ENCODE measurements around the gene EVX2.

Gene EVX2

DNA sequence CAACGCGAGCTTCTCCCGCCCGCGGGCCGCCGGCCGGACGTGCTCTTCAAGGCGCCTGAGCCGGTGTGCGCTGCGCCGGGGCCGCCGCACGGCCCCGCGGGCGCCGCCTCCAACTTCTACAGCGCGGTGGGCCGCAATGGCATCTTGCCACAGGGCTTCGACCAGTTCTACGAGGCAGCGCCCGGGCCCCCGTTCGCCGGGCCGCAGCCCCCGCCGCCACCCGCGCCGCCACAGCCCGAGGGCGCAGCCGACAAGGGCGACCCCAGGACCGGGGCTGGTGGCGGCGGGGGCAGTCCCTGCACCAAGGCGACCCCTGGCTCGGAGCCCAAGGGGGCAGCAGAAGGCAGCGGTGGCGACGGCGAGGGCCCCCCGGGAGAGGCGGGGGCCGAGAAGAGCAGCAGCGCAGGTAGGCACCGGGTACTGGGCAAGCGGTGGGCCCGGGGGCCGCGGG lies 24.0 kb upstream of the EVX2 start:
- DNase-seq (ENCODE audit: extremely low read depth in 1 of 2, low read depth in 1 of 2) = no peak

DNA sequence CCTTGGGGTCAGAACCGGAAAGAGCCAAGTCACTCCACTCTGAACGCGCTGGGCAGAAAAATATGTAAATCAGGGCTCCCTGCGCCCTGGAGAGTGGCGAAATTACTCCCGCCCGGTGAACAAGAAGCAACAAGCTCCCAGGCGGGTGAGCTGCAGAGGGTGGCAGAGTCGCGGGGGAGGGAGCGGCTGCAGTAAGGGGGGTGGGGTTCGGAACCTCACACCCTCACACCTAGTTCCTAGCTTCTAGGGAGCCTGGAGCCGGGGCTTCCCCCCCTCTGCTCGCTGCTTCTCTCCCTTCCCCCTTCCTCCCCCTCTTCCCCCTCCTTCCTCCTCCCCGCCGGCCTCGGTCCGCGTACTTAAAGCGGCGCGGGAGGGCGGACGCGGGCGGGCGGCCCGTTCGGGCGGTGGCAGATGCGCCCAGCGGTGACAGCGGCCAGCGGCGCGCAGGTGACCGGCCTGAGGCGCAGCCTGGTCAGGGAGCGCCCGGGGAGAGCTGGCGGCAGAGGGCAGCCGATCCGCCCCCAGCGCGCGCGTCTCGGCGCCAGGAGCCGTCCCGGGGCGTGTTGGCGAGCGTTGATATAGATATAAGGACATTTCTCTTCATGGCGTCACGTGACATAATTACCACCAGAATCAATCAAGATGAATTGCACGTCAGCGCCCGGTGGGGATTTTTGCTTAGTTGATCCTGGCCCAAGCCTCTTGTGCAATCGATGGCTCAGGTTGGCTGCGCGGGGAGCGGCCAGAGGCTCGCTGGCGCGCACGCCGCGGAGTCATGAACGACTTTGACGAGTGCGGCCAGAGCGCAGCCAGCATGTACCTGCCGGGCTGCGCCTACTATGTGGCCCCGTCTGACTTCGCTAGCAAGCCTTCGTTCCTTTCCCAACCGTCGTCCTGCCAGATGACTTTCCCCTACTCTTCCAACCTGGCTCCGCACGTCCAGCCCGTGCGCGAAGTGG lies 23.1 kb upstream of the EVX2 start, which contains the start of gene HOXD11:
TSS of gene HOXD11 (plus strand) at position 700 of the 959 bp plus-strand sequence. CDS start at position 776, 76 bp downstream.
- no peak for DNase-seq (ENCODE audit: extremely low read depth in 1 of 2, low read depth in 1 of 2)

DNA sequence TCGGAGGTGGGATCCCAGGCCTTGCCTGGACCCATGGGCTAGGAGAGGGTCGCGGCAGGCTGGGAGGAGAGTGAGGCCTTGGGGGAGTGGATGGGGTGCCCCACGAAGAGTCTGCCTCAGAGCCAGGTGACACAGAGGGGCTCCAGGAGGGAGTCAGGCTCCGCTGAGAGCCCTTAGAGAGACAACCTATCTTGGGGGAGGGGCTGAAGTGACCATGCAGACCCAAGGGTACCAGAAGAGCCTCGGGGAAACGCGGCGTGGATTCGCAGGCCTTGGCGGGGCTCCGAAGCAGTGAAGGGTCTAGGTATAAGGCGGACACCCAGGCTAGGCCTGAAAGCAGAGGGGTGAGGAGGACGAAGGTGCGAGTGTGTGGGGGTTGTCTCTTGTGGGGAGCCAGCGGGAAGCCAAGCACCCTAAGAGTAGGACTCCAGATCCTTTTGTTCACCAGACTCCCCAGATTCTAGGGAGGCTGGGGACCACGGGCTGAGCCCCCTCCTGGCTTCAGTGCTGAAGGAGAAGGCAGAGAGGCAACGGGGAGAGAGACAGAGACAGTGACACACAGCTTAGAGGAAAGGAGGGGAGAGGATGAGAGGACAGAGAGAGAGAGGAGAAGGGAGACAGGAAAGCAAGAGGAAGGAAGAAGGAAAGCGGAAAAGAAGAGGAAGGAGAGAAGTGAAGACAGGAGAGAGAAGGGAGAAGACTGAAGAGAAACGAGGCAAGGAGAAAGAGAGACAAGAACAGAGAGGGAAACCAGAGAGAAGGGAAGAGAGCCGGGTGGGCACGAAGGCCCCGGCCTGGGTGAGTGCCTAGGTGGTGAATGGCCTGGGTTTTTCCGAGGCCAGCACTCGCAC lies 22.2 kb upstream of the EVX2 start:
- DNase-seq (ENCODE audit: extremely low read depth in 1 of 2, low read depth in 1 of 2) = no peak

GRCh38 chr2:176105078-176105729 lies 21.4 kb upstream of the EVX2 start:
- DNase-seq (ENCODE audit: extremely low read depth in 1 of 2, low read depth in 1 of 2) = no peak

GRCh38 chr2:176104316-176105077 lies 20.7 kb upstream of the EVX2 start:
- DNase-seq (ENCODE audit: extremely low read depth in 1 of 2, low read depth in 1 of 2) = no peak

DNA sequence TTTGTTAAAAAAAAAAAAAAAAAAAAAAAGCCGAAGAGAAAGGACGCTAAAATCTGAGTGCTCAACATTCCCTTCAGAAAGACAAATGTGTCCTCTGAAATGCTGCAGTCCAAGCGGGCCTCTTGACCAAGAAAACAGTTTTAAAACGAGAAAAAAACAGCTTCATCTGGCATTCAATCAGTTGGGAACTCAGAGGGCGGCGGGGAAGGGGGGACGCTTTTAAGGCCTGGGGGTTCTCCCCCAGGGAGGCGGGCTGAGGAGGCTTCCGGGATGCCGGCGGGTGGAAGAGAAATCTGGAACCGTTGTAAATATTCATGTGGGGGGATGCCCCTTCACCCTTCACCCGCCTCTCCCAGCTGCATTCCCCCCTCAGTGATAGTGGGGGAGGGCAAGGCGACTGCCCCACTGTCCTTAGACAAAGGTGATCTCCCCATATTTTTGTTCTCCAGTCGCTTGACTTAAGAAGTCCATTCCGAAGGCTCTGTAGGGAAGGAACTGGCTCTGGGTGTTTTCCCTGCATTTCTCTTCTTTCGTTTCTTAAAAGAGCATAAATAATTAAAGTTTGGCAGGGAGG lies 20.1 kb upstream of the EVX2 start:
- no peak for DNase-seq (ENCODE audit: extremely low read depth in 1 of 2, low read depth in 1 of 2)

DNA sequence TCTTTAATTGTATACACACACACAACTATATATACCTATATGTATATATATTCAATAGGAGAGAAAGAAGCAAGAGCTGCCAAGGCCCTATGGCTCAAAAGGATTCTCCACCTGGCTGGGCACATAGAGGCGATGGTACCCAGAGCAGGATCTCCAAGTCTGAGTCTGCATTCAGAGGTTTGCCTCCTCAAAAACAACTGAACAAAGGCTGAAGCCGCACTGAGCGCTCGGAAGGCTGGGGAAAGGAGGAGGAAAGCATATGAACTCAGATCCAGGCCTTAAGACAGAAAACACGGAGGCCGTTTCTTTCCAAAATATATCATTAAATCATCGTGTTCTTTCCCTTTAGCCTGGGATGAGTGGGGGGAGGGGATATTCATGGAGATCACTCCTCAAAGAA lies 19.4 kb upstream of the EVX2 start:
- no peak for DNase-seq (ENCODE audit: extremely low read depth in 1 of 2, low read depth in 1 of 2)

GRCh38 chr2:176102309-176102866 lies 18.6 kb upstream of the EVX2 start:
- DNase-seq (ENCODE audit: extremely low read depth in 1 of 2, low read depth in 1 of 2) = no peak

DNA sequence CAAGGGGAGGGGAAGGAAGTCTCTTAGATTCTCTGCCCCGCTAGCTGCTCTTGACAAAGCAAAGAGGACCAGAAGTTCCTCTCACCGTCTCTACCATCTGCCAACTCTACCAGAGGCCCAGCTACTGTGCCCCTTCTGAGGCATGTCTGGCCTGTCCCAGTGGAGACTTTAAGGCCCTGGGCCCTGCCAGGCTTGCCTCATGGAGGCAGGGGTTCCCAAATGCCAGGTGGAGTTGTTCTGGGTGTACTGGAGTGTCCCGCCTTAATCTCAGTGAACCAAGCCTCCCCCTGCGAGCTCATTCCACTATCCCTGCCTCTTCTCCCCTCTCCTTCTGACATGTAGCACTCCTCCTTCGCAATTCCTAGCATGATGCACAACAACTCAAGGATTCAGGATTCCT lies 18.1 kb upstream of the EVX2 start:
- no peak for DNase-seq (ENCODE audit: extremely low read depth in 1 of 2, low read depth in 1 of 2)

DNA sequence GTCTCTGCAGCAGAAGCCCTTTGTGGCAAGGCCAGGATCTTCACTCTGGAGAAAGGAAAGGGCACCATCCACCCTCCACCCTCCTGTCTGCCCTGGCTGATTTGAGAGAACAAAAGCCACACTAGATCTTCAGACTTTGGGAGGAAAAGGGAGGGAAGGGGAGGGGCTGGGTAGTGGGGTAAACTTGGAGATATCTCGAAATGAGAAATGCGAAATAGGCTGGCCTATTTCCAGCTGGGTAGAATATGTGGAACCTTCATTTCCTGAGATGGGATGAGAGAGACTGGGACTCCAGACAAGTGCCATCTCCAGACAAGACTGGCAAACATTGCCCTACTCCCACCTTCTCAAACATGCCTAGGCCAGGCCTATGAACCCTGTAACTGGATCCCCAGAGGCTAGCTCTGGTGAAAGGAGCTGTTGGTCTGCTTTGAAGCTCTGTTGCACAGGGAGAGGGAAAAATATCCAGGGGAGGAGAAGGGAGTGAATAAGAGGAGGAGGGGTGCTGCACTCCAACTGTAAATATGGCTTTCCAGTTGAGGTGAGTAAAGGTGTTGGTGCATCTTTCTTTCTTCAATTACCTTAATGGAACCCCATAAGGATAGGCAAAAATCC lies 17.6 kb upstream of the EVX2 start:
- no peak for DNase-seq (ENCODE audit: extremely low read depth in 1 of 2, low read depth in 1 of 2)

DNA sequence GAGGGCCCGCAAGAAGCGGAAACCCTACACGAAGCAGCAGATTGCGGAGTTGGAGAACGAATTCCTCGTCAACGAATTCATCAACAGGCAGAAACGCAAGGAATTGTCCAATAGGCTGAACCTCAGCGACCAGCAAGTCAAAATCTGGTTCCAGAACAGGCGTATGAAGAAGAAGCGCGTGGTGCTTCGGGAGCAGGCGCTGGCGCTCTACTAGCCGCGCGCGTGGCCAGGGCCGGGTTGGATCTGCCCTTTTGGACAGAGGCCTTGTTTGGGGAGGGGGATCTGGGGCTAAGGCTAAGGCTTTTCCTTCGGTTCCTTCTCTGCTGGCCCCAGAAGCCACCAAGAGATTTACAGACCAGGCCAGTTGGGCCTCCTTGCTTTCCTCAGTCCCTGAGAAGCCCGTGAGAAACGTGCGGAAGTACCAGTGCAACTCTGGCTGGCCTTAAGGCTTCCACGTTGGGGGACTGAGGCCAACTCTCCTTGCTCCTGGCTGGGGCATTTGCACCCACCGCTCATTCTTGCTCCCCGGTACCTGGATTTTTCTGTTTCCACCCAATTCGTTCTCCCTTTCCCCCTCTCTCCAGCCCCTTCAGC lies 16.9 kb upstream of the EVX2 start:
- no peak for DNase-seq (ENCODE audit: extremely low read depth in 1 of 2, low read depth in 1 of 2)

GRCh38 chr2:176099728-176100546 lies 16.2 kb upstream of the EVX2 start, which contains the start of gene HOXD12:
HOXD12 (plus strand) TSS chr2:176099795; CDS start chr2:176099802, 7 bp downstream.
- no peak for DNase-seq (ENCODE audit: extremely low read depth in 1 of 2, low read depth in 1 of 2)

DNA sequence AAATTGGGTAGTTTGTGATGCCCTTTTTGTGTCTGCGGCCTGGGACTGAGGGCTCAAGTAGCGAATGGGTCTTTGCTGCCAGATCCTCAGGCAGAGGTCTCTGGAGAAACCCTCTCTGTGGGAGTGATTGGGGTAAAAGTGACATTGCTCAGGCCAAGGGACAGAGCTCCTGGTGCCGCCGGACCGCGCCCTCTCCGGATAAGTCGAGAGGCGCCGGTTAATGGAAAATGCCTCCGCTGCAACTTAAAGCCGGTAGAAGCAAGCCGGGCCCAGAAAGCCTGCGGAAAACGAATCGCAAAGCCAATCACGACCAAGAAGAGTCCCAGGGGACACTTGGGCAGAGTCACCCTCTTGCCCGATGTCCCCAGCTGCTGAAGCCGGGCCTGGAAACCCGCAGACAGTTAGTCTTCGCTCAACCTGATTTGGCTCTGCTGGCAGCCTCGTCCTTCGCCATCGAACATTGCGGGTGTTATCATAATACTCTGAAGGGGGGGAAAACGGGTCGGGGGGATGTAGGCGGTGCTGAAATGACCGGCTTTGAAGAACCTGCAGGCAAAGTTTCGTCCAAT lies 15.5 kb upstream of the EVX2 start:
- no peak for DNase-seq (ENCODE audit: extremely low read depth in 1 of 2, low read depth in 1 of 2)

DNA sequence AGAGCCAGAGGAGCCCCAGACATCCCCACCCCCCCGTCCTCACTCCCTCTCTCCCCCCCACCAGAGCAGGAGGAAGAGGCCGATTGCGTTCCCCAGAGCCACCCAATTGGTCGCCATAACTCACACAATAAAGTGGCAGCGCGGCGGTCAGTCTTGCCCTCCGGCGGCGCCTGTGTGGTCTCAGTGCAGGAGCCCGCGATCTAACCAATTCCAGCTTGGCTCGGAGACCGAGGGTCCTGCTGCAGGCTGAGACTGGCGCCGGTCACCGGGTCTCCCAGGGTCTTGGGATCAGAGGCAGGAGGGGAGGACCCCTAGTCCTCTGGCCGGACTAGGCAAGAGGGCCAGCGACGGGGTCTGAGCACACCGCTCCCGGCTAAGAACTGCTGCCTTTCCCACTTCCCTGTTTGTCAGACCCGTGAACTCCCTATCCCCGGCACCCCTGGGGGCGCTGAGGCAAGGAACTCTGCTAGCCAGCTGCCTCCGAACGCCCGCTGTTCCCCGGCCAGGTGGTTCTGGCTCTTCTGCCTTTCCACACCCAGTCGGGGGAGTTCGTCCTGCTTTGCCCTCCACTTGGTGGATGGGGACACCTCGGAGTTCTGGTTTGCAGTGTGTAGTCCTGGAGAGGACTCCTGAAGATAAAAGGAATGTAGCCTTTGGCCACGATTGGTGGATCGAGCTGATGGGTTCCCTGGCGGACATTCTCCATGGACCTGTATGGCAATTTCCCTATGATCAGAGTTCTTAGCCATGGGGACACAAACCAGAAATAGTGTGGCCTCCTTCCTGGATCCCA lies 14.8 kb upstream of the EVX2 start:
- DNase-seq (ENCODE audit: extremely low read depth in 1 of 2, low read depth in 1 of 2) = no peak

DNA sequence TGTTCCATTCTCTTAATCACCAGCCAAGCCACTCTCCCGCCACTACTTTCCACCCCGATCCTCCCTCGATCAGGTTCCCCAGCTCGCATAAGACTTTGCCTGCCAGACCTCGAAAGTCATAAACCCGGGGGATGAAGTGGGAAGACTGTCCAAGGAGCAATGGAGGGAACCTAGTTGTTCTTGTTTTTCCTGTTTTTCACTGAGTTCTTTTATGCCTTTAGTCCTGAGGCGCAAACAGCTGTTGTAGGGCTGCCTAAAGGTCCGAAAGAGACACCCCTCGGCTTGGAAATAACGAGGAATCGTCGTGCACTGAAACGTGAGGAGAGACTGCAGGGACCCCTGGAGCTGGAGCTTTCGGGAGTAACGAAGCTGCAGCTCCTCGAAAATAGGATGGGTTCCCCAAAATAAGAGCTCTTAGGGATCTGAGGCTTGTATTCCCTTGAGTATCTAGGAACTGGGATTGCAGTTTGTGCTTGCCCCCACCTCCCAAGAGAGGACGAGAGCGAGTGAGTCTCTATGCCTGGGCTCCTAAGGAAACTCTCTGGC lies 14.1 kb upstream of the EVX2 start:
- no peak for DNase-seq (ENCODE audit: extremely low read depth in 1 of 2, low read depth in 1 of 2)

DNA sequence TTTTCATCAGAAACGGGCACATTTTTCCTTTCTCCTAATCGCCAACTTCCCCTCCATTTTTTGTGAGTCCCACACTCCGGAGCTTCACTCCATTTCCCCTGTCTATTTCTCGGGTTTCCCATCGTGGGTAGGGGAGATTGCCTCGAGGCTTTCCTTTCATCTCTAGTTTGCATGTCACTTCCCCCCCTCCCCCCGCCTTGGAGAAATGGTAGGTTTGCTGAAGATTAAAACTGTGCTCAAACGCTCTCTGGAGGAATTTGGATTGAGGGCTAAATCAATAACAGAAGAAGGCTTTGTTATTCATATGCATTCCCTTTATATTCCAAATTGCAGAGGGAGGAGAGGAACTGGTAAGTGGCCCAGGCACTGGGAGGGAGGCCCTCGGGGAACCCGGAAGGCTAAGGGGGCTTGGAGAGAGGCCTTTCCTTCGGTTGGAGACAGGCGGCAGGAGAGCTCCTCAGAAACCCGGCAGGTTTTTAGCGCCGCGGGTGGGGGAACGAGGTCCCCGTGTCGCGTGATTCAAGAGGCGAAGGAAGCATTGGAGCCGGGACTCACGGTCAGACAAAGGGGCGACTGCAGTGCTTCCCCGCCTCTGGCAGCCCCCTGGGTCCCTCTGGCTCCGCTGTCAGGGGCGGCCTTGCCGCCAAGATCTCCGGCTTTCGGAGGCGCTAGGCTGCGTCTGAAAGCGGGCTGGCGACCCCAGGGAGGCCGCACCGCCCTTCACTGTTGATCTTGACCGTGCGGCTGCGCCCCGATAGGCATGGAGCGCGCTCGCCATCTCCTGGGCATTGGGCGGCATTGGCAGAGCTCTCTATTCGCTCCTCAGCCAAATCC lies 13.4 kb upstream of the EVX2 start:
- DNase-seq (ENCODE audit: extremely low read depth in 1 of 2, low read depth in 1 of 2) = no peak
